SK-N-SH (cell line): ENCODE data around the gene RERG. TPM values are rescaled to one million over a fixed set of nuclear protein-coding genes. Genes with fewer than 3 reads are reported as not detected.

ENCODE experiments used
- CTCF ChIA-PET: fragments of 300-600, 350-600 bp; formaldehyde crosslinking; extraction: SDS; loops from one replicate; lab custom pipeline; 2021; lab: Yijun Ruan, JAX
- POLR2A ChIA-PET: fragments of 350-600 bp; sonication (Branson Sonifier 250); formaldehyde crosslinking; extraction: SDS; loops from one replicate; lab custom pipeline; 2020; ENCODE audit warnings: antibody characterized with exemption, inconsistent platforms; lab: Yijun Ruan, JAX
- DNase-seq: peaks from one replicate; pipeline ENCODE4 v3.0.0; 2012
- H2AFZ ChIP-seq: fragments of 200-600 bp; sonication (generic); 2 replicates; pipeline ENCODE4 v1.8.1; 2016; ENCODE audit warnings: antibody characterized with exemption, mild to moderate bottlenecking, low read depth
- H3F3A ChIP-seq: fragments of 200-600 bp; sonication (generic); replicated peaks from 2 replicates; pipeline ENCODE3; 2016; ENCODE audit warnings: antibody characterized with exemption, mild to moderate bottlenecking; ENCODE audit not compliant: insufficient read depth
- H3K27ac ChIP-seq, 2 experiments: fragments of 200-500 bp in 1 of 2; fragments of 200-600 bp in 1 of 2; sonication (Bioruptor generic) in 1 of 2; sonication (generic), shearing (Covaris generic) in 1 of 2; 2 replicates each; pipeline versions ENCODE4 v1.5.1 to v1.6.1; 2014 to 2016; ENCODE audit warnings: low read depth in 2 of 2, inconsistent platforms in 1 of 2, low read length in 1 of 2, mild to moderate bottlenecking in 1 of 2, mixed read lengths in 1 of 2
- H3K27me3 ChIP-seq: fragments of 200-600 bp; sonication (generic), shearing (Covaris generic); 2 replicates; pipeline ENCODE4 v1.6.1; 2016; ENCODE audit warnings: mixed run types; ENCODE audit not compliant: insufficient read depth
- H3K36me3 ChIP-seq, 2 experiments: fragments of 200-500 bp in 1 of 2; fragments of 200-600 bp in 1 of 2; sonication (Bioruptor generic) in 1 of 2; sonication (generic) in 1 of 2; replicated peaks in 1 of 2; 2 replicates each; pipeline versions ENCODE3 to v1.5.1; 2014 to 2016; ENCODE audit warnings: low read length in 1 of 2, mild to moderate bottlenecking in 1 of 2; ENCODE audit not compliant: insufficient read depth in 2 of 2, control insufficient read depth in 1 of 2
- H3K4me1 ChIP-seq, 2 experiments: fragments of 200-500 bp in 1 of 2; fragments of 200-600 bp in 1 of 2; sonication (Bioruptor generic) in 1 of 2; sonication (generic), shearing (Covaris generic) in 1 of 2; 2 replicates each; pipeline versions ENCODE4 v1.5.1 to v1.6.1; 2014 to 2016; ENCODE audit warnings: low read depth in 1 of 2, low read length in 1 of 2, mixed run types in 1 of 2; ENCODE audit not compliant: insufficient read depth in 2 of 2, control insufficient read depth in 1 of 2
- H3K4me2 ChIP-seq: fragments of 200-600 bp; sonication (generic), shearing (Covaris generic); 2 replicates; pipeline ENCODE4 v1.6.1; 2017; ENCODE audit warnings: mixed run types
- H3K4me3 ChIP-seq, 2 experiments: fragments of 200-500 bp in 1 of 2; fragments of 200-600 bp in 1 of 2; sonication (Bioruptor generic) in 1 of 2; sonication (generic), shearing (Covaris generic) in 1 of 2; 2 replicates each; pipeline versions ENCODE4 v1.5.1 to v1.8.1; 2014 to 2016; ENCODE audit warnings: low read depth in 2 of 2, inconsistent platforms in 1 of 2, low read length in 1 of 2, mild to moderate bottlenecking in 1 of 2, mixed read lengths in 1 of 2, moderate library complexity in 1 of 2
- H3K79me2 ChIP-seq: fragments of 200-600 bp; sonication (generic); 2 replicates; pipeline ENCODE4 v1.8.1; 2017; ENCODE audit warnings: mild to moderate bottlenecking; ENCODE audit not compliant: insufficient read depth
- H3K9ac ChIP-seq: fragments of 200-600 bp; sonication (generic); 2 replicates; pipeline ENCODE4 v1.6.1; 2017; ENCODE audit warnings: mixed run types
- H3K9me2 ChIP-seq: fragments of 200-600 bp; sonication (generic); 2 replicates; pipeline ENCODE4 v1.6.1; 2017; ENCODE audit warnings: mixed run types
- H3K9me3 ChIP-seq: fragments of 200-600 bp; sonication (generic); 2 replicates; pipeline ENCODE4 v1.6.1; 2017; ENCODE audit warnings: mixed run types, mild to moderate bottlenecking, moderate library complexity
- H4K20me1 ChIP-seq: fragments of 200-600 bp; sonication (generic); 2 replicates; pipeline ENCODE4 v1.6.1; 2017; ENCODE audit warnings: mild to moderate bottlenecking, mixed run types; ENCODE audit not compliant: insufficient read depth
- ELF1 ChIP-seq: IDR thresholded peaks from 2 replicates; pipeline ENCODE4 v1.4.0; 2012
- EZH2phosphoT487 ChIP-seq: fragments of 200-600 bp; sonication (generic); IDR thresholded peaks from 2 replicates; pipeline ENCODE4 v1.6.1; 2017; ENCODE audit warnings: low read depth, mixed run types, mild to moderate bottlenecking, antibody characterized with exemption, moderate library complexity, borderline replicate concordance
- FOSL2 ChIP-seq: IDR thresholded peaks from 2 replicates; pipeline ENCODE4 v1.4.0; 2012; ENCODE audit warnings: low read depth, mild to moderate bottlenecking, moderate library complexity, borderline replicate concordance
- FOXJ3 ChIP-seq: sonication (generic); formaldehyde crosslinking; IDR thresholded peaks from 2 replicates; pipeline ENCODE4 v1.5.1; 2020; ENCODE audit warnings: mild to moderate bottlenecking, missing genetic modification reagents
- GATA2 ChIP-seq: sonication (generic); formaldehyde crosslinking; IDR thresholded peaks from 2 replicates; pipeline ENCODE4 v1.5.0; 2020; ENCODE audit warnings: mild to moderate bottlenecking, missing genetic modification reagents
- JUND ChIP-seq: IDR thresholded peaks from 2 replicates; pipeline ENCODE4 v1.4.0; 2012
- MXI1 ChIP-seq: IDR thresholded peaks from 2 replicates; pipeline ENCODE4 v1.6.1; 2012; ENCODE audit warnings: mild to moderate bottlenecking, low read depth, low read length, improper control_type of control experiment
- POLR2AphosphoS5 ChIP-seq: IDR thresholded peaks from 2 replicates; pipeline ENCODE4 v1.6.1; 2012; ENCODE audit warnings: low read depth, low read length
- RAD21 ChIP-seq: IDR thresholded peaks from 2 replicates; pipeline ENCODE4 v1.6.1; 2012; ENCODE audit warnings: mild to moderate bottlenecking, low read length
- RXRA ChIP-seq: IDR thresholded peaks from 2 replicates; pipeline ENCODE4 v1.4.0; 2012; ENCODE audit warnings: low read depth, mild to moderate bottlenecking, borderline replicate concordance
- SIN3A ChIP-seq: IDR thresholded peaks from 2 replicates; pipeline ENCODE4 v1.6.1; 2012; ENCODE audit warnings: low read depth, mild to moderate bottlenecking, low read length, moderate library complexity, borderline replicate concordance
- SMC3 ChIP-seq: IDR thresholded peaks from 2 replicates; pipeline ENCODE4 v1.6.1; 2012; ENCODE audit warnings: low read depth, low read length, improper control_type of control experiment
- TCF12 ChIP-seq: IDR thresholded peaks from 2 replicates; pipeline ENCODE4 v1.4.0; 2012
- TEAD4 ChIP-seq: IDR thresholded peaks from 2 replicates; pipeline ENCODE4 v1.4.0; 2012; ENCODE audit warnings: mild to moderate bottlenecking, borderline replicate concordance; ENCODE audit not compliant: insufficient read depth
- WGBS: methylation state at CpG from one replicate; pipeline ENCODE4 v1.1.6; 2017; ENCODE audit warnings: low lambda C conversion rate; 5-methylcytosine and 5-hydroxymethylcytosine counted together
- polyA plus RNA-seq, 3 experiments: library from polyadenylated mRNA; depleted of rRNA; stranded (reverse); fragments of >200 nt; gene quantifications; 2 replicates each; pipeline ENCODE4 v1.2.3, GENCODE V29; 2012
- TF ChIP-seq, protein P1 (sequence below): IDR thresholded peaks from 2 replicates; pipeline ENCODE4 v1.4.0; 2012; ENCODE audit warnings: low read depth, borderline replicate concordance
- TF ChIP-seq, protein P2 (sequence below): IDR thresholded peaks from 2 replicates; pipeline ENCODE4 v1.4.0; 2012; ENCODE audit warnings: low read depth
- TF ChIP-seq, protein P3 (sequence below): fragments of 150-350 bp; IDR thresholded peaks from 2 replicates; pipeline ENCODE4 v1.6.1; 2016; ENCODE audit warnings: mild to moderate bottlenecking, low read depth, low read length
- TF ChIP-seq, protein P4 (sequence below): fragments of 150-350 bp; IDR thresholded peaks from 2 replicates; pipeline ENCODE4 v1.6.1; 2017; ENCODE audit warnings: antibody characterized with exemption, low read length, low read depth, borderline replicate concordance
- TF ChIP-seq, protein P5 (sequence below): IDR thresholded peaks from 2 replicates; pipeline ENCODE4; 2012
- TF ChIP-seq, protein P6 (sequence below): fragments of 200-600 bp; sonication (generic); IDR thresholded peaks from 2 replicates; pipeline ENCODE4 v1.6.1; 2017; ENCODE audit warnings: antibody characterized with exemption, mild to moderate bottlenecking, moderate library complexity

The RERG gene
- polyA plus RNA-seq, 1 of the 3 experiments (the other 2 are of a cell fraction): 0.49 TPM

DNA sequence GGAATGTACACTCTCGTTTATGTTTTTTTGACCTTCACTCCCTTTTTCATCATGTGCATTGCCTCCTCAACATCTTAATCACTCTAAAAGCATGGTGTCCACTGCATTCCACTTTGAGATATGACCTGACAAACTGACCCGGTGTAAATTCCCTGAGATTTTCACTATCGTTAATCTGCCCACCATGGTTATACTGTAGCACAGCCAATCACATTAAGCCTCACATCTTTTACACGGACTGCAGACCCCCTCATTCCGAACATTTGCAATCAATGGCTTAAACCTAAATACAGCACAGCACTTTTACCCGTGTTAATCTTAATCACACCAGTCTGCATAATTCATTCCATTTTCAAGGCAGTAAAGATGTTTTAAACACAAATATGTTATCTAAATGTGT is 2.4 kb downstream of the RERG start:
- H3K9me2 ChIP-seq: no peaks in the 10 kb centered on the region
- POLR2A ChIA-PET: no interaction called here
- 27% methylated on average over 6 of the region's 6 CpGs for WGBS
- H2AFZ ChIP-seq: no peak overlapping the region
- H3K9me3 ChIP-seq: no peaks in the 10 kb centered on the region
- no peaks in the 10 kb centered on the region for H3F3A ChIP-seq
- H3K79me2 ChIP-seq: no peaks in the 10 kb centered on the region
- no peaks in the 10 kb centered on the region; the same call in 1 of the 2 replicates for H3K27me3 ChIP-seq
- H3K27ac ChIP-seq: no peak overlapping the region
- H3K4me2 ChIP-seq: no peak overlapping the region
- peaks cover 0 to 4% of the 10 kb centered on the region in 2 experiments; a peak in 2 of 4 replicates for H3K4me1 ChIP-seq
- no peak for DNase-seq
- no peak overlapping the region for H3K9ac ChIP-seq
- TF ChIP-seq, protein P1, sequence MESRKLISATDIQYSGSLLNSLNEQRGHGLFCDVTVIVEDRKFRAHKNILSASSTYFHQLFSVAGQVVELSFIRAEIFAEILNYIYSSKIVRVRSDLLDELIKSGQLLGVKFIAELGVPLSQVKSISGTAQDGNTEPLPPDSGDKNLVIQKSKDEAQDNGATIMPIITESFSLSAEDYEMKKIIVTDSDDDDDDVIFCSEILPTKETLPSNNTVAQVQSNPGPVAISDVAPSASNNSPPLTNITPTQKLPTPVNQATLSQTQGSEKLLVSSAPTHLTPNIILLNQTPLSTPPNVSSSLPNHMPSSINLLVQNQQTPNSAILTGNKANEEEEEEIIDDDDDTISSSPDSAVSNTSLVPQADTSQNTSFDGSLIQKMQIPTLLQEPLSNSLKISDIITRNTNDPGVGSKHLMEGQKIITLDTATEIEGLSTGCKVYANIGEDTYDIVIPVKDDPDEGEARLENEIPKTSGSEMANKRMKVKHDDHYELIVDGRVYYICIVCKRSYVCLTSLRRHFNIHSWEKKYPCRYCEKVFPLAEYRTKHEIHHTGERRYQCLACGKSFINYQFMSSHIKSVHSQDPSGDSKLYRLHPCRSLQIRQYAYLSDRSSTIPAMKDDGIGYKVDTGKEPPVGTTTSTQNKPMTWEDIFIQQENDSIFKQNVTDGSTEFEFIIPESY: no peak
- no peak for TF ChIP-seq SMC3
- no peak for TF ChIP-seq MXI1
- TF ChIP-seq SIN3A: no peak
- TF ChIP-seq, protein P2, sequence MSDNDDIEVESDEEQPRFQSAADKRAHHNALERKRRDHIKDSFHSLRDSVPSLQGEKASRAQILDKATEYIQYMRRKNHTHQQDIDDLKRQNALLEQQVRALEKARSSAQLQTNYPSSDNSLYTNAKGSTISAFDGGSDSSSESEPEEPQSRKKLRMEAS: no peak
- no peak for TF ChIP-seq JUND
- TF ChIP-seq EZH2phosphoT487: no peak
- TF ChIP-seq, protein P3, sequence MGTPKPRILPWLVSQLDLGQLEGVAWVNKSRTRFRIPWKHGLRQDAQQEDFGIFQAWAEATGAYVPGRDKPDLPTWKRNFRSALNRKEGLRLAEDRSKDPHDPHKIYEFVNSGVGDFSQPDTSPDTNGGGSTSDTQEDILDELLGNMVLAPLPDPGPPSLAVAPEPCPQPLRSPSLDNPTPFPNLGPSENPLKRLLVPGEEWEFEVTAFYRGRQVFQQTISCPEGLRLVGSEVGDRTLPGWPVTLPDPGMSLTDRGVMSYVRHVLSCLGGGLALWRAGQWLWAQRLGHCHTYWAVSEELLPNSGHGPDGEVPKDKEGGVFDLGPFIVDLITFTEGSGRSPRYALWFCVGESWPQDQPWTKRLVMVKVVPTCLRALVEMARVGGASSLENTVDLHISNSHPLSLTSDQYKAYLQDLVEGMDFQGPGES: no peak
- TF ChIP-seq, protein P4, sequence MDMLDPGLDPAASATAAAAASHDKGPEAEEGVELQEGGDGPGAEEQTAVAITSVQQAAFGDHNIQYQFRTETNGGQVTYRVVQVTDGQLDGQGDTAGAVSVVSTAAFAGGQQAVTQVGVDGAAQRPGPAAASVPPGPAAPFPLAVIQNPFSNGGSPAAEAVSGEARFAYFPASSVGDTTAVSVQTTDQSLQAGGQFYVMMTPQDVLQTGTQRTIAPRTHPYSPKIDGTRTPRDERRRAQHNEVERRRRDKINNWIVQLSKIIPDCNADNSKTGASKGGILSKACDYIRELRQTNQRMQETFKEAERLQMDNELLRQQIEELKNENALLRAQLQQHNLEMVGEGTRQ: no peak
- no peak for TF ChIP-seq RAD21
- no peak for TF ChIP-seq FOXJ3 (CRISPR knock-in tag)
- TF ChIP-seq, protein P5, sequence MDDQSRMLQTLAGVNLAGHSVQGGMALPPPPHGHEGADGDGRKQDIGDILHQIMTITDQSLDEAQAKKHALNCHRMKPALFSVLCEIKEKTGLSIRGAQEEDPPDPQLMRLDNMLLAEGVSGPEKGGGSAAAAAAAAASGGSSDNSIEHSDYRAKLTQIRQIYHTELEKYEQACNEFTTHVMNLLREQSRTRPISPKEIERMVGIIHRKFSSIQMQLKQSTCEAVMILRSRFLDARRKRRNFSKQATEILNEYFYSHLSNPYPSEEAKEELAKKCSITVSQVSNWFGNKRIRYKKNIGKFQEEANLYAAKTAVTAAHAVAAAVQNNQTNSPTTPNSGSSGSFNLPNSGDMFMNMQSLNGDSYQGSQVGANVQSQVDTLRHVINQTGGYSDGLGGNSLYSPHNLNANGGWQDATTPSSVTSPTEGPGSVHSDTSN: no peak
- TF ChIP-seq, protein P6, sequence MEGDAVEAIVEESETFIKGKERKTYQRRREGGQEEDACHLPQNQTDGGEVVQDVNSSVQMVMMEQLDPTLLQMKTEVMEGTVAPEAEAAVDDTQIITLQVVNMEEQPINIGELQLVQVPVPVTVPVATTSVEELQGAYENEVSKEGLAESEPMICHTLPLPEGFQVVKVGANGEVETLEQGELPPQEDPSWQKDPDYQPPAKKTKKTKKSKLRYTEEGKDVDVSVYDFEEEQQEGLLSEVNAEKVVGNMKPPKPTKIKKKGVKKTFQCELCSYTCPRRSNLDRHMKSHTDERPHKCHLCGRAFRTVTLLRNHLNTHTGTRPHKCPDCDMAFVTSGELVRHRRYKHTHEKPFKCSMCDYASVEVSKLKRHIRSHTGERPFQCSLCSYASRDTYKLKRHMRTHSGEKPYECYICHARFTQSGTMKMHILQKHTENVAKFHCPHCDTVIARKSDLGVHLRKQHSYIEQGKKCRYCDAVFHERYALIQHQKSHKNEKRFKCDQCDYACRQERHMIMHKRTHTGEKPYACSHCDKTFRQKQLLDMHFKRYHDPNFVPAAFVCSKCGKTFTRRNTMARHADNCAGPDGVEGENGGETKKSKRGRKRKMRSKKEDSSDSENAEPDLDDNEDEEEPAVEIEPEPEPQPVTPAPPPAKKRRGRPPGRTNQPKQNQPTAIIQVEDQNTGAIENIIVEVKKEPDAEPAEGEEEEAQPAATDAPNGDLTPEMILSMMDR: no peak
- TF ChIP-seq RXRA: no peak
- TF ChIP-seq ELF1: no peak
- TF ChIP-seq TCF12: no peak
- TF ChIP-seq TEAD4: no peak
- no peak for TF ChIP-seq POLR2AphosphoS5
- no peak for TF ChIP-seq FOSL2
- TF ChIP-seq GATA2: no peak
- CTCF ChIA-PET: interaction anchor here (0.6 to 5.0 kb wide), 8 partner anchors 12 to 316 kb away, joined by 3 to 54 read pairs (median 22); no protein-coding TSS in a partner anchor
- H4K20me1 ChIP-seq: no peaks in the 10 kb centered on the region
- no peaks in the 10 kb centered on the region for H3K36me3 ChIP-seq
- H3K4me3 ChIP-seq: no peak overlapping the region
